ENCODE results near the gene SMC3. TPM values are rescaled to one million over a fixed set of nuclear protein-coding genes. Genes with fewer than 3 reads are reported as not detected.

SMC3 gene
- total RNA-seq, 1 donor from 2014 or later, result 26.8 TPM

DNA sequence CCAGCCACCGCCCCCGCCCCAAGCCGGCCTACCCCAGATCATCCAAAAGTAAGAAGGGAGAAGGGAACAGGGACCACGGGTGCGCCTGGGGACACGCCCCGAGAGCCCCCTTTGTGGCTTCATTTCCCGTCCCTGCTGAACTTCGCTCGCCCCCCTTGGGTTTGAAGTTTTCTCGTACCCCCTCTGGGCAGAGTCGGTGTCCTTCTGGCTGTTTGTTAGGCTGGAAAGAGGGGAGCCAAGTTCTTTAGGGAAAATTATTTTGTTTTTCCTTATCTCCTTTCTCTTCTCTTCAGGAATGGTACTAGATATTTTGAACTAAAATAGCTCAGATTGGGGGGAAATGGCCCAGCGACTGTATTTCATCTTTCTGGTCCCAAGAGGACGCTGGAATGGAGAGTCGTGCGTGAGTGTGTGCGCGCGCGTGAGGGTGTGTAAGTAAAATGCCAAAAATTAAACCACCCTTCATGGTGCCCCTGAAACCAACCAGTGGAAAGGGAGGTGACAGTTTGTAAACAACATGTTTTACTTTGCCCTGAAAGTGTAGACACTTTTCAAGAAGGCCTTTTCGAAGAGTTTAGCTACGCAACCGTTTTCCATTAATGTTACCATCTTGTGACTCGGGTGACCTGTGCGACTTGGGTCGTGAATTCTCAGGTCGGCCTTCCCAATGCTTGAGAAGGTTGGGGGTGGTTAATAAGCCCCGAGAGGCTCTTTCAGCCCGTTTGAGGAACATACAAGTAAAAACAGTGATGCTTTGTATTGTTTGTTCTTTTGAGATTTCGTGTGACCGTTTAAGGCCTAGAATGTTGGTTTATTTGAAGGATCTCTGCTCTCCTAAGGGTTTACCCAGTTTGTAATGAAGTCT, 77.3 kb downstream of the SMC3 start:
- DNase-seq (ENCODE audit: low spot score), result no peak

GRCh38 chr10:110646417-110647135, 79.1 kb downstream of the SMC3 start:
- DNase-seq (ENCODE audit: low spot score), result no peak

DNA sequence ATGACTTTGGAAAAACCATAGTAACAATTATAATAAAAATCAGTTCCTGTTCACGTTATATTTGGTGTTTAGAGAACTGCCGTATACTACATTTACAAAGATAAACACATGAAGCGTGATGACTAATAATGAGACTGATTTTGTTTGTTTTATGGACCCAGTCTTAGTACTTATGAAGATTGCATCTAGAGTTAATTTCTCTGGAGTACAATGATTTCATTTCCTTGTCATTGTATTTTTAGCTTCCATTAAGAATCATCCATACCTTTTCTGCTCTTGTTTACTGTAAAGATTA, 79.6 kb downstream of the SMC3 start:
- DNase-seq (ENCODE audit: low spot score), result no peak

GRCh38 chr10:110648692-110649346, 81.3 kb downstream of the SMC3 start:
- DNase-seq (ENCODE audit: low spot score), result no peak

DNA sequence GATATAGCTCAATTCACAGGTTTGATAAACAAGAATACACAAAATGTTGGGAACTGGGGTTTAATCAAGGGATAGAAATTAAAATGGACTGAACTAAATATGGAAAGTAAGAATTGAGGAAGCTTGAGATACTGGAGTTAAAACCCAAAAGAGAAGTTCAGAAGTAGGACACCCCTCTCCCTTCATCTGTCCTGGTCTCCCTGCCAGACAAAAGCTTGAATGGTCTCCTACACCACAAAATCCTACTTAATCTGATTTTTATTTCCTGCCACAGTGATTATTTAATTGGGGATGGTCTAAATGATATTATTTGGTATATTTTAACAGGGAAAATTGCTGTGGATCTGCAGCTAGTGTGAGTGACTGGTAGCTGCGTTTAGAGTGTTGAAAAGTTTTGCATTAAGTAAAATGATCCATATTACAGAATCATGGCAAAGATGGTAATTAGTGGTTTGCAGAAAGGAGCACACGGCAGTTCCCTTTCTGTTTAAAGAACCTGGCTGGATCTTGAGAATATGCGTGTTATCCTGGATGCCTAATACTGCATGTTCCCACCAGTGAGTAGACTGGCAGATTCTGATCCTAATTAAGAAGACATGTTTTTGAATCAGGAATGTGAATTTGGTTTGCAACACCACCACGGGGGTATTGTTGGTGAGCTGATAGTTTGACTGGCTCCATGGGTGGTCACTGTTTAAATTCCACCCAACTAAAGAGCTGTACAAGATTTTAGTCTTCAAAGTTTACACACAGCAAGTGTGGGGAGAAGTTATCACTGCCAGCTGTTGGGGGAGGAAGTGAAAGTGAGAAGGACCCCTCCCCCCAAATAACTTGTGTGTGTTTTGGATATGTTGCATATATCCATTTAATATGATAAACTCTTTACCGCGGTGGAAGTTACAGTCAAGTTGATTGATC, 82.1 kb downstream of the SMC3 start:
- no peak for DNase-seq (ENCODE audit: low spot score)

DNA sequence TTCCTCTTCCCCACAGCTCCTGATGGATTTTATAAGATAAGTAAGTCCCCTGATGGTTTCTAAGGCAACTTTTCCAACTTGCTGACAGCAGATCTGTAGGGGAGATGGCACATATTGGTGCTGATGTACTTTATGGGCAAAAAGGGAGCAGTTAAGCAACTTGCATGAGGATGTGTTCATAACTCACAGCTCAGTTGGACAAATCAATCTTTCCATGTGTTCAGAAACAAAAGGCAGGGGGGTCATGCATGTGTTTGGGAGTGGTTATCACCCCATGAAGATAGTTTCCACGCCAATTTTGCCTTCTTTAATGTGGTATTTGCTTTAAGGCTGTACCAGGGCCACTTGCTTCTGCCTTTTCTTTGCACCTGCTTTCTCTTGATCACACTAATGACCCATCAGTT, 82.8 kb downstream of the SMC3 start:
- DNase-seq (ENCODE audit: low spot score), result no peak

GRCh38 chr10:110651044-110651958, 83.8 kb downstream of the SMC3 start:
- DNase-seq (ENCODE audit: low spot score), result no peak

GRCh38 chr10:110652475-110653118, 85.1 kb downstream of the SMC3 start:
- DNase-seq (ENCODE audit: low spot score), result no peak

Other genes with a start within 250 kb of the SMC3 start
- gene DUSP5, start 69.8 kb upstream of the SMC3 start, total RNA-seq, result 32.4 TPM
- 4.6 TPM for gene RBM20, start 76.6 kb downstream of the SMC3 start, total RNA-seq

Measured in mesenteric fat pad (tissue), 1 donor.